ENCODE data around the gene UNC13B. TPM values are rescaled to one million over a fixed set of nuclear protein-coding genes. Genes with fewer than 3 reads are reported as not detected.

UNC13B gene
- total and polyA plus RNA-seq, 9 of the 15 experiments (the other 6 are each of a cell fraction or from before 2014, with no cell fraction given), result 2.4 to 11.5 (median 8.6) TPM

DNA sequence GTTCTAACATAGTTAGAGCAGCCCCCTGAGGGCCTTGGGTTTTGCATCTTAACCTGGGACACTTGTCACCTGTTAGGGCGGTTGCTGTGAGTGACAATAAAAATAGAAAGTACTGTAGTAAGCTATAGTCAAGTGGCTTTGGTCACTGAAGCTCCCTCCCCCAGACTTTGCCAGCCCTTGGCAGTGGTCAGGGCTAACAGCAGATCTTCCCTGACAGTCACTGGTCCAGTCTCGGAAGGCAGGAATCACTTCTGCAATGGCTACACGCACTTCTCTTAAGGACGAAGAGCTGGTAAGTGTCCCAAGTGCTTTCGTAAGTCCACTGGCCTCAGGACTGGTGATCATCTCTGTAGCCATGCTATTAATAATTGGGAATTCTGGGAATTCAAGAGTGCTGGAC, 213.1 kb downstream of the UNC13B start:
- Histone ChIP-seq H3K9ac (ENCODE audit: insufficient read depth in 1 of 2, low read depth in 2 of 2, low read length in 2 of 2) (no peak overlapping the region), H3K36me3 (ENCODE audit: control insufficient read depth, insufficient read depth, low read length) (no peaks in the 10 kb centered on the region), H3K4me1 (replicated peaks in 1 of 2; ENCODE audit: control insufficient read depth in 2 of 2, insufficient read depth in 2 of 2, low read length in 2 of 2) (no peaks in the 10 kb centered on the region), H3K9me1 (ENCODE audit: control insufficient read depth, insufficient read depth, low read length) (no peaks in the 10 kb centered on the region), H3K27ac (ENCODE audit: extremely low read depth, low read depth, low read length) (no peak overlapping the region), H3K4me2 (ENCODE audit: insufficient read depth, low read length) (no peak overlapping the region), H2AFZ (ENCODE audit: low read depth, low read length) (no peak overlapping the region), H3K4me3 (no peak overlapping the region), H3K27me3 (ENCODE audit: control insufficient read depth in 2 of 2, insufficient read depth in 2 of 2, low read length in 2 of 2) (no peaks in the 10 kb centered on the region), H4K20me1 (replicated peaks; ENCODE audit: control insufficient read depth, insufficient read depth, low read length) (no peaks in the 10 kb centered on the region), H3K79me2 (ENCODE audit: control insufficient read depth, insufficient read depth, low read length) (no peaks in the 10 kb centered on the region), H3K9me3 (replicated peaks; ENCODE audit: control insufficient read depth, insufficient read depth, low read depth, low read length) (no peaks in the 10 kb centered on the region)
- no peak for ATAC-seq
- ChIA-PET CTCF (ENCODE audit: low intra/inter-chr PET ratio) (no interaction called here), POLR2A (no interaction called here)
- FAIRE-seq, result no peak
- intact Hi-C loops (cut with micrococcal nuclease) (no loop called here), in situ Hi-C loops (cut with MboI) (no loop called here)
- TF ChIP-seq FOXM1 (IDR thresholded peaks at IDR 0.05; ENCODE audit: low read depth), result no peak
- TF ChIP-seq FOXM1 (CRISPR knock-in tag; IDR thresholded peaks at IDR 0.05; ENCODE audit: low read depth), result no peak
- no peak for TF ChIP-seq ZNF551 (CRISPR knock-in tag; IDR thresholded peaks at IDR 0.05)
- no peak for TF ChIP-seq BCL6 (CRISPR knock-in tag; IDR thresholded peaks at IDR 0.05)
- TF ChIP-seq BRCA1 (IDR thresholded peaks at IDR 0.05), result no peak
- no peak for TF ChIP-seq BRCA1 (CRISPR knock-in tag; IDR thresholded peaks at IDR 0.05)
- no peak for TF ChIP-seq CREB3 (tag; conservative IDR thresholded peaks at IDR 0.05; ENCODE audit: low read depth)
- no TSS peak for BruUV-seq (replicated peaks)
- WGBS (ENCODE audit: insufficient coverage, low coverage, missing lambda C conversion rate), result 66% methylated on average over 5 of the region's 5 CpGs
- DNase-seq (ENCODE audit: extremely low read depth in 1 of 4, low spot score in 3 of 4), result no peak
